HG03432 (cell line): ENCODE results near the gene ANKRD65.
"Not testable (repeated sequence)": the region's sequence is repeated elsewhere in the genome, so short reads cannot be mapped to it uniquely, and the experiment has no call there.

Source experiments
- ATAC-seq: cut with Tn5 transposase; IDR thresholded peaks from one replicate; pipeline ENCODE4 v1.9.1; 2021; ENCODE audit warnings: mild to moderate bottlenecking, moderate library complexity; ENCODE audit not compliant: unreplicated experiment

The ANKRD65 gene

GRCh38 chr1:1421147-1421906, at the start of gene ANKRD65:
Gene ANKRD65, minus strand, starts transcription at chr1:1421276. Its CDS starts 271 bp downstream, at chr1:1421005.
- ATAC-seq, result no peak

DNA sequence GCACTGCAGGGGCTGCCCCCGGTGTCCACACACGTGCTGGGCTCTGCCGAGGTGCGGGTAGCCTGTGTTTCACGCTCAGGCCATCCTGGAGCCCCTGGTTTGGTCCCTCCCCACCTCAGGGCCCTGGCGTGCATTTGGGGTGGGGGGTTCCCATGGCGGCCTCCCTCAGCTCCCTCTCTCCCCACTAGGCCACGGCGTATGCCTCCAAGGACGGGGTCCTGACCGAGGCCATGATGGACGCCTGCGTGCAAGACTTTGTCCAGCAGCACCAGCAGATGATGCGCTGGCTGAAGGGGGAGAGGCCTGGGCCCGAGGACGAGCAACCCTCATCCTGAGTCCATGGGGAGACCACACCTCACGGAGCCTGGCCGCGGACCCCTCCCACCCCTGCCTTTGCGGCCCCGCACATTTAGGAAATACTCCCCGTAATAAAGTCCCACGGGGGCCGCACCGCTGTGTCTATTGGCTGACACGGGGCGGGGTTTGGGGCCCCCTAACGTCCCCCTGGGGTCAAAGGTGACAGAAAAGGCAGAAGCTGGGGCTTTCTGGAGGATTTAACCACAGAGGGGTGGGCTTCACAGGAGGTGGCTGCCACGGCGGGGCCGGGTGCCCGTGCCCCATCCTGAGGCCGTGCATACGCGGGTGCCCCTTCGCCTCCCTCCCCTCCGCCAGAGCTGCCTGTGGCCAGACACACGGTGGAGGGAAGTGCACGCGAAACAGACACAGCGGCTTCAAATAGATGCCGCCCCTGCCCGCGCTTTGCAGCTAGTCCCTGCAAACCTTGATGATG, 47.3 kb upstream of the ANKRD65 start:
- not testable (repeated sequence) for ATAC-seq

DNA sequence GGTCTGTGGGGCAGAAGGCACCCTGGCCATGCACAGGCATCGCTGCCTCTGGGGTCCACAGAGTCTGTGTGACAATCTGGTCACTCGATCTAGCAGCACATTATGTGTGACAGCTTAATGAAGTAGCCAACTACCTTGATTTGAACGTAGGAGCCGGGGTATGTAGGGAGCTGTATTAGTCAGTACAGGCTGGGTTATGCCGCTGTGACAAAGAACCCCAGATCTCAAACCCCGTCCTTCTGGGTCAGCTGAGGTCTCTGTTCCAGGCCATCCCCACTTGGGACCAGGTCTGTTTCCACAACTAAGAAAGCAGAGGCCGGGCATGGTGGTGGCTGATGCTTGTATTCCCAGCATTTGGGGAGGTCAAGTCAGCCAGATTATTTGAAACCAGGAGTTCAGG, 42.2 kb upstream of the ANKRD65 start:
- ATAC-seq, result no peak

DNA sequence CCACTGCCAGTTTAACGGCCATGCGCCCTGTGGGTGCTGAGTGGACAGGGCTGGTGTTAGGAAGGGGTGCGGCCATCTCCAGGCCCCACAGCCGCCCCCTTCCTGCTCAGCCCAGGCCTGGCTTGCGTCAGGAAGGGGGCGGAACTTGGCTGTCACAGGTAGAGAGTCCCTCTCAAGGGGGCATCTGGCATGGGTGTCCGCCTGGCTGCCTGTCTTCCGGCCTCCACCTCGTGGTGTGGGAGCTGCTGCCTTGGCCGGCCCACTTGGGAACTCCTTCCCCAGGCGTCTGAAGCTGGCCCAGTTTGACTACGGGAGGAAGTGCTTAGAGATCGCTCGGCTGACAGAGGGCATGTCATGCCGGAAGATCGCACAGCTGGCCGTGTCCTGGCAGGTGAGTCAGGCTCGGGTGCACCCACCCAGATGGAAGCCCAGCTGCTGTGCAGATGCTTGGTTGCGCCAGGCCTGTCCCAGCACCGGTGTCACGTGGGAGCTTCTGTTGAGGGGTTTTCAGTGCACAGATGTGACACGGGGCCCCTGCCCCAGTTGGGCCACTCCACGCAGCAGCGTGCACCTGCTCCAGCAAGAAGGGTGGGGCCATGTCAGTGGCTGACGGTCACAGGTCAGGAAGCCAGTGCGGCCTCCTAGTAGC, 41.4 kb upstream of the ANKRD65 start:
- no peak for ATAC-seq

DNA sequence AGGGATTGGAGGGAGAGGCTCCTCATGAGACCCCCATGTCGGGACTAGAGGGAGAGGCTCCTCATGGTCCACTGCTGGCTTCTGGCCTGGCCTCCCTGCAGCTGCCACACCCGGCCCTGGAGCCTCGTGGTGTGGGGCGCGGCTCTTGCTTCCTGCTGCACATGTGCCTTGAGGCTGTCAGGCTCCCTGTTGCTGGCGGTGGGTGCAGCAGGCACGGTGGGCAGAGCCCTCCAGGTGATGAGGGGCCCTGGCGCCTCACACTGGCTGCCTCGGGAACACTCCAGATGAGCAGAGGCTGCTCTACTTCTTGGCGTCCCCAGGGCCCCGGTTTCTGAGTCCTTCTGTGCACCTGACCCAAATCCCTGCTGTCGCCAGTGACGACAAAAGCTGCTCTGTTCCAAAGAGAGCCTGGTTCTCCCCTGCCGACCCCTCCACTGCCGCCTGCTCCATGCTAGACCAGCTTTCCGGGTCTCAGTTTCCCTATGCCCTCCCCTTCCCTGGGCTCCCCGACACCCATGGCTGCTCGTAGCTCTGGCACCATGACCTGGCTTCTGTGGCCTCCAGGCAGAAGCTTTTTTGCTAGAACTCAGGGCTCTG, 40.7 kb upstream of the ANKRD65 start:
- no peak for ATAC-seq

DNA sequence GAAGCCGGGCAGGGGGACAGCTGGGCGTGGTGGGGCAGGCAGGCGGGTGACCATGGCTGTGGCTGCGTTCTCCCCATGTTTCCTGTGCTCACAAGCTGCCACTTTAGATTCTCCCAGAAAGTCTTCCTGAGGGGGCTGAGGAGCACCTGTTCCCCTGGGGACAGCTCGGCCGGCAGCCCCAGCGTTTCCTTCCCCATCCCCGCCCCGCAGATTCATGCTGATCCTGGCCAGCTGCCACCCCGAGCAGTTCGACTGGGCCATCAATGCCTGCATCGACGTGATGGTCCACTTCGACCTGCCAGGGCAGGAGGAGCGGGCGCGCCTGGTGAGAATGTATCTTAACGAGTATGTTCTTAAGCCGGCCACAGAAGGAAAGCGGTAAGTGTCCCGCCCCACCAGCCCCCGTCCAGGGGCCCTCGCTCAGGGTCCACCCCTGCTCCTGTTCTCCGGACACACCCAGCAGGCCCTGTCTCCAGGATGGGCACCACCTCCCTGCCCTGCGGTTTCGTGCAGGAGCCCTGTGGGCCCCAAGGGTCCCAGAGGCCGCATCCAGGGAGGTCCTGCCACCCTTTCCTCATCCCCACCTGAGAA, 39.6 kb upstream of the ANKRD65 start:
- ATAC-seq, result no peak

- ATAC-seq, result not testable (repeated sequence)
These were observed 38.6 kb upstream of the ANKRD65 start for GRCh38 chr1:1459711-1460110.

DNA sequence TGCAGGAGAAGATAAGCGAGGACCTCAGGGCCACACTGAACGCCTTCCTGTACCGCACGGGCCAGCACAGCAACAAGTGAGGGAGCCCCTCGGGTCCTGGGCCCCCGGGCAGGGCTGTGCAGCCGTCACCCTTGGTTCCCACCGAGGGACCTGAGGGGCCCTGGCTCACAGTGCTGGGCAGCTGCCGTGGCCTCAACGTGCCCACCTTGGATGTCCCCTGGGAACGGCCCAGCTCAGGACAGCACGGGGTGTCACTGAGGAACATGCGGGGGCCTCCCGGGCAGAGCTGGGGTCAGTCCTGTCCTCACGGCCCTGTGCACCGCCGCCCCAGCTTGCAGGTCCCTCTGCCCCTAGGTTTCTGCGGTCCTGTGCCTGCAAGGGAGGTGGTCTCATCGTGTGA, 38.1 kb upstream of the ANKRD65 start:
- ATAC-seq, result not testable (repeated sequence)

GRCh38 chr1:1456683-1457255, 35.7 kb upstream of the ANKRD65 start:
- not testable (repeated sequence) for ATAC-seq

DNA sequence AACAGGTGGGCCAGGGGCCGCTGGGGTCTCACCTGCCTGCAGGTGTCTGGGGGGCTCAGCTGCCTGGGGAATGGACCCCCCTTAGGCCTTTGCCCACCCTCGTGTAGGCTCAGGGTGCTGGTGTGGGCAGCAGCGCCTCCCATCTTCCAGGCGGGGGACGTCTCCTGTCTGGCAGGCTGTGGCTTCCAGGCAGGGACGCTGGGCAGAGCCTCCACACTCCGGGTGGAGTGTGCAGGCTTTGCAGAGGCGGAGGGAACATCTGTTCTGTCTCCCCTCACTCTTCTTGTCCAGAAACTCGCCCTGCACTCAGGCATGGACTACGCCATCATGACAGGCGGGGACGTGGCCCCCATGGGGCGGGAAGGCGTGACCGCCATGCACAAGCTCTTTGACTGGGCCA, 34.9 kb upstream of the ANKRD65 start:
- ATAC-seq, result not testable (repeated sequence)

- no peak for ATAC-seq
These were observed 34.3 kb upstream of the ANKRD65 start for GRCh38 chr1:1455366-1455884.

GRCh38 chr1:1454286-1455056, 33.4 kb upstream of the ANKRD65 start:
- not testable (repeated sequence) for ATAC-seq

DNA sequence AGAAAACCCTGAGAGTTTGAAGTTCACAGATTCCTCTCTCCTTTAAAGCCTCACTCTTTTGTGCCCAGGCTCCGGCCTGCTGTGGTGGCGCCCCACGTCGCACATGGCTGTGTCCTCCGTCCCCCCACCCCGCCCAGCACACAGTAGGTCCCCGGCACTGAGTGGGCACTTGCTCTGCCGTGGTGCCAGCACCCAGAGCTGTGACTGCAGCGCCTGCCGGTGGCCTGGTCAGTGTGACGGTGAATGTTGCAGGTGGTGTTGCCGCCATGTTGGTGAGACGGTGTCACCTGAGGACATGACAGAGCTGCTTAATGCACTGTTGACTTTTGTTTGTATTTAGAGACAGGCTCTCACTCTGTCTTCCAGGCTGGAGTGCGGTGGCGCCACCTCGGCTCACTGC, 31.8 kb upstream of the ANKRD65 start:
- no peak for ATAC-seq

DNA sequence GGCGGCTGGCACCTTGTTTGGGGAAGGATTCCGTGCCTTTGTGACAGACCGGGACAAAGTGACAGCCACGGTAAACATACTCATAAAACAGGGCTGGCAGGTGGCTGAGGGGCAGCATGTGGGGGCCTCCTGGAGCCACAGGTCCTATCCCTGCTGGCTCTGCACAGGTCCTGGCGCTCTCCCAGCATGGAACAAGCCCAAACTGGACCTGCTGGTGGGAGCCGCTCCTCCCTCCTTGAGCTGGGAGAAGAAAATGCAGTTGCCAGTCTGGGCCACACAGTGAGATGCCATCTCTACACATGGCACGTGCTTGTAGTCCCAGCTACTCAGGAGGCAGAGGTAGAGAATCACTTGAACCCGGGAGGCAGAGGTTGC, 31.3 kb upstream of the ANKRD65 start:
- not testable (repeated sequence) for ATAC-seq

DNA sequence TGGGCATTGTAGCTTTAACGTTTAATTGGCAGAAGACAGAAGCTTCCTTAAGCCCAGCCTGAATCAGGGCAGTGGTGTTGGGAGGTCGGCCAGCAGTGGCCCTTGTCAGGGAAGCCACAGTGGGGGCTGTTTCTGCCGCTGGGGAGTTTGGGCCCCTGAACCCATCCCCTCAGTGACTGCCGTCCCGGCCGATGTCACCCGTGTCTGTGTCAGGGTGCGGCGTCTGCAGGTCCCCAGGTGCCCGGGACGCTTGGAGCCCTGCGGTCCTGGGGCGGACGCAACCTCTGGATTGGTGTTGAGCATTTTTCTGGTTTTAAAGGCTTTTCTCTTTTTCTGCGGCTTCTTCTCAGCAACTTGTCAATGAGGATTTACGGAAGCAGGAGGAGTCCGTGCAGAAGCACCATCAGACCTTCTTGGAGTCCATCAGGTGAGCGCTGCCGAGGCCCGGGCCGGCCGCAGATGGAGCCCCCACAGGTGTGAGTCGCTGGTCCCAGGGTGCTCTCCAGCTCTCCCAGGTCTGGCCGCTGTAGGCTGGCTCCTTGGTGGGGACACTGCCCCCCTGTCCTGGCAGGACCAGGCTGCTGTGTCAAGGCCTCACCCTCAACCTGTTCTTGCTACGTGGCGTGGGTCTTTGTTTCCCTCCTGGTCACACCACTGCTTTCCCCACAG, 30.8 kb upstream of the ANKRD65 start:
- no peak for ATAC-seq

DNA sequence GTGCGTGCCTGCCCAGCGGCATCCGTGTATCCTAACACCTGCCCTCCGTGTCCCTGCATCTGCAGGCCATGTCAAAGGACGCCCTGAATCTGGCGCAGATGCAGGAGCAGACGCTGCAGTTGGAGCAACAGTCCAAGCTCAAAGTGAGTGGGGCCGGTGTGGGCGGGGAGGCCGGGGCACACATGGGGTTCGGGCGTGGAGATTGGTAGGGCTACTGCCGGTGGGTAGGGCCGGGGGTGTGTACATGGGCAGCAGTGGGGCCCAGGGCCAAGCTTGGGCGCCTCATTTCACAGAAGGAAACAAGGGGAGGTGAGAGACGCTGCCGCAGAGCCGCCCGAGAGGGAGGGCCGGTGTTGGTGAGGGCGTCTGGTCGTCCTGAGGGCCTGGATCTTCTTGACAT, 29.5 kb upstream of the ANKRD65 start:
- ATAC-seq, result not testable (repeated sequence)

GRCh38 chr1:1449099-1449739, 28.1 kb upstream of the ANKRD65 start, which contains the start of gene ATAD3C:
Gene ATAD3C, plus strand, starts transcription at chr1:1449689. Its CDS starts 995 bp downstream, at chr1:1450684.
- no peak for ATAC-seq

DNA sequence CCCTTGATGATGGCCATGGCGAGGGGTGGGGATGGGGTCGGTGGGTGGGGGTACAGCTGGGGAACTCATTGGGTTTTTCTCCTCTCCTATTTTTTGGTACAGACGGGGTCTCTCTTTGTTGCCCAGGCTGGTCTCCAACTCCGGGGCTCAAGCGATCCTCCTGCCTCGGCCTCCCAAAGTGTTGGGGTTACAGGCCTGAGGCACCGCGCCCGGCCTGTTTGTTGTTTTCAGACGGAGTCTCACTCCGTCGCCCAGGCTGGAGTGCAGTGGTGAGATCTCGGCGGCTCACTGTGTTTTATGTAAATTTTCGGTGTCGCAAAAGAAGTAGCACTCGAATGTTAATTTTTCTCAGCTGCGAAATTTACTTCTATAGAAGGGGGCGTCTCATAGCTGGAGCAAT, 25.6 kb upstream of the ANKRD65 start:
- ATAC-seq, result not testable (repeated sequence)
